Endothelial cell of umbilical vein (primary cell): ENCODE results near the gene TMEM204.

Experiments used
- CTCF ChIP-seq, 2 donors: IDR thresholded peaks; 1 replicate in 1 of 2; 2 replicates in 1 of 2; pipeline ENCODE4 v1.5.1; 2011; ENCODE audit warnings: low read length in 2 of 2, mild to moderate bottlenecking in 2 of 2, moderate library complexity in 2 of 2, control low read depth in 1 of 2, inconsistent platforms in 1 of 2, low read depth in 1 of 2; ENCODE audit not compliant: insufficient read depth in 1 of 2; ENCODE audit errors: extremely low read depth in 1 of 2
- EZH2 ChIP-seq: IDR thresholded peaks from 2 replicates; pipeline ENCODE4 v1.6.1; 2012; ENCODE audit warnings: borderline replicate concordance, low read depth, mild to moderate bottlenecking, moderate library complexity, low read length, inconsistent platforms; ENCODE audit not compliant: severe bottlenecking
- FOS ChIP-seq: IDR thresholded peaks from 2 replicates; pipeline ENCODE4 v1.6.1; 2011; ENCODE audit warnings: mild to moderate bottlenecking, low read length, moderate library complexity, borderline replicate concordance; ENCODE audit not compliant: insufficient read depth
- GATA2 ChIP-seq: IDR thresholded peaks from 2 replicates; pipeline ENCODE4 v1.7.0; 2011; ENCODE audit warnings: low read depth, mild to moderate bottlenecking, moderate library complexity, mixed read lengths, low read length; ENCODE audit not compliant: insufficient read length, insufficient read depth
- JUN ChIP-seq: IDR thresholded peaks from 2 replicates; pipeline ENCODE4 v1.6.1; 2011; ENCODE audit warnings: borderline replicate concordance, low read depth; ENCODE audit not compliant: insufficient read length, insufficient read depth
- MAX ChIP-seq: IDR thresholded peaks from 2 replicates; pipeline ENCODE4 v1.6.1; 2011; ENCODE audit not compliant: insufficient read depth, insufficient read length
- MYC ChIP-seq: IDR thresholded peaks from one replicate; pipeline ENCODE4 v1.6.1; 2011; ENCODE audit warnings: mild to moderate bottlenecking, low read depth, low read length
- POLR2A ChIP-seq: IDR thresholded peaks from 2 replicates; pipeline ENCODE4 v1.6.1; 2012; ENCODE audit warnings: low read depth, mild to moderate bottlenecking, control low read depth, low read length
- POLR2AphosphoS5 ChIP-seq: IDR thresholded peaks from 2 replicates; pipeline ENCODE4 v1.6.1; 2012; ENCODE audit warnings: low read depth, mild to moderate bottlenecking, control low read depth, low read length, moderate library complexity; ENCODE audit not compliant: insufficient read depth

- TF ChIP-seq CTCF (IDR thresholded peaks at IDR 0.05; ENCODE audit: extremely low read depth in 1 of 2, insufficient read depth in 1 of 2, low read depth in 1 of 2, low read length in 2 of 2) (no peak), POLR2AphosphoS5 (no peak), EZH2 (no peak), POLR2A (no peak), MYC (no peak), JUN (no peak), FOS (no peak), GATA2 (no peak), MAX (no peak)
Observed at GRCh38 chr16:1519831-1520230, 13.6 kb upstream of the TMEM204 start.
